Dermis blood vessel endothelial cell (primary cell): ENCODE data around the gene EFNA2. TPM values are rescaled to one million over a fixed set of nuclear protein-coding genes. Genes with fewer than 3 reads are reported as not detected.
"Not testable (repeated sequence)": the region's sequence is repeated elsewhere in the genome, so short reads cannot be mapped to it uniquely, and the experiment has no call there.

Experiments used
- DNase-seq: peaks from one replicate; pipeline ENCODE4 v3.0.0; 2010
- total RNA-seq: library from RNA; depleted of rRNA; stranded (reverse); fragments of >200 nt; gene quantifications from 2 replicates; pipeline ENCODE4 v1.2.3, GENCODE V29; 2014

EFNA2 gene
- total RNA-seq = not detected in 2 replicates

GRCh38 chr19:1285737-1286360 lies at the start of gene EFNA2:
EFNA2 (plus strand) TSS chr19:1285873; CDS start chr19:1286169, 296 bp downstream.
- DNase-seq = no peak

GRCh38 chr19:1236576-1236975 lies 49.1 kb upstream of the EFNA2 start:
- DNase-seq = no peak

- peak; percentile 45 for DNase-seq
Measured at GRCh38 chr19:1237027-1237659, 48.5 kb upstream of the EFNA2 start.

- DNase-seq = peak; percentile 44
Measured at GRCh38 chr19:1237754-1238368, 47.8 kb upstream of the EFNA2 start, which contains the start of gene CBARP. CBARP (minus strand) TSS chr19:1238005; CDS start chr19:1236100, 1,905 bp downstream.

- DNase-seq = no peak
Measured at GRCh38 chr19:1238369-1239303, 47.0 kb upstream of the EFNA2 start.

- DNase-seq = no peak
Measured at GRCh38 chr19:1239420-1239795, 46.3 kb upstream of the EFNA2 start.

GRCh38 chr19:1239796-1240737 lies 45.6 kb upstream of the EFNA2 start:
- DNase-seq = peak; percentile 96

GRCh38 chr19:1240925-1241324 lies 44.7 kb upstream of the EFNA2 start:
- no peak for DNase-seq

GRCh38 chr19:1241417-1242095 lies 44.1 kb upstream of the EFNA2 start, which contains the start of gene ATP5F1D:
ATP5F1D (plus strand) TSS chr19:1241751; CDS start chr19:1241851, 100 bp downstream.
- peak; percentile 96 for DNase-seq

GRCh38 chr19:1243768-1244692 lies 41.6 kb upstream of the EFNA2 start:
- DNase-seq = peak; percentile 88

- DNase-seq = no peak
Measured at GRCh38 chr19:1244693-1245451, 40.8 kb upstream of the EFNA2 start.

- no peak for DNase-seq
Measured at GRCh38 chr19:1245494-1246264, 40.0 kb upstream of the EFNA2 start.

- not testable (repeated sequence) for DNase-seq
Measured at GRCh38 chr19:1246265-1247087, 39.2 kb upstream of the EFNA2 start.

- no peak for DNase-seq
Measured at GRCh38 chr19:1247748-1248138, 37.9 kb upstream of the EFNA2 start.

GRCh38 chr19:1248139-1248785 lies 37.4 kb upstream of the EFNA2 start, which contains the start of gene MIDN:
MIDN (plus strand) TSS chr19:1248583; CDS start chr19:1250297, 1,714 bp downstream.
- DNase-seq = peak; percentile 95

GRCh38 chr19:1248786-1249297 lies 36.8 kb upstream of the EFNA2 start:
- DNase-seq = peak; percentile 82
